ENCODE results near the gene KIF21A. TPM values are rescaled to one million over a fixed set of nuclear protein-coding genes. Genes with fewer than 3 reads are reported as not detected.
"Not testable (repeated sequence)": the region's sequence is repeated elsewhere in the genome, so short reads cannot be mapped to it uniquely, and the experiment has no call there.

KIF21A gene
- total RNA-seq, 4 donors from 2014 or later: 2.4 to 32.0 (median 17.5) TPM

GRCh38 chr12:39476121-39476520 lies 33.2 kb upstream of the KIF21A start:
- intact Hi-C loops (cut with DNase I; ENCODE audit: low total_unique reads): no loop called here
- no peaks in the 10 kb centered on the region for H3K27me3 ChIP-seq
- H3K36me3 ChIP-seq: no peaks in the 10 kb centered on the region

DNA sequence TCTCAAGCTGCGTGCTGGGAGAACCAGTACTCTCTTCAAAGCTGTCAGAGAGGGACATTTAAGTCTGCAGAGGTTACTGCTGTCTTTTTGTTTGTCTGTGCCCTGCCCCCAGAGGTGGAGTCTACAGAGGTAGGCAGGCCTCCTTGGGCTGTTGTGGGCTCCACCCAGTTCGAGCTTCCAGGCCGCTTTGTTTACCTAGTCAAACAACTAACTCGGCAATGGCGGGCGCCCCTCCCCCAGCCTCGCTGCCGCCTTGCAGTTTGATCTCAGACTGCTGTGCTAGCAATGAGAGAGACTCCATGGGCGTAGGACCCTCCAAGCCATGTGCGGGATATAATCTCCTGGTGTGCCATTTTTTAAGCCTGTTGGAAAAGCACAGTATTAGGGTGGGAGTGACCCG lies 32.2 kb upstream of the KIF21A start:
- H3K36me3 ChIP-seq; intact Hi-C loops (cut with DNase I; ENCODE audit: low total_unique reads): not testable (repeated sequence)

More at GRCh38 chr12:39476121-39476520, 33.2 kb upstream of the KIF21A start:
- Histone ChIP-seq H3K27ac (no peak overlapping the region), H3K4me3 (no peak overlapping the region), H3K4me1 (no peaks in the 10 kb centered on the region), H3K9me3 (no peaks in the 10 kb centered on the region)
- TF ChIP-seq CTCF (IDR thresholded peaks at IDR 0.05) (no peak), POLR2A (IDR thresholded peaks at IDR 0.05) (no peak)
- DNase-seq: no peak

DNA sequence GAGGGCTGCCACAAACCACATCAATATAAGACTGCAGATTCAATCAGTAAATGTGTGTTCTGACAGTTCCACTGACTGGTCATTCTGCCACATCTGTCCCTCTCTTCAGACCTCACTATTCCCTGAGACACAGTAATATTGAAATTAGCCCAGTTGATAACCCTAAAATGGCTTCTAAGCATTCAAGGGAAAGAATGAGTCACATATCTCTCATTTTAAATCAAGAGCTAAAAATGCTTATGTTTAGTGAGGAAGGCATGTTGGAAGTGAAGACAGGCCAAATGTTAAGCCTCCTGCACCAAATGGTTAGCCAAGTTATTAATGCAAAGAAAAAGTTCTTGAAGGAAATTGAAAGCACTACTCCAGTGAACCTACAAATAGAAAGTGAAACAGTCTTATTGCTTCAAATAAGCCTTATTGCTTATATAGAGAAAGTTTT lies 24.5 kb upstream of the KIF21A start:
- no peaks in the 10 kb centered on the region for H3K4me1 ChIP-seq
- no peaks in the 10 kb centered on the region for H3K27me3 ChIP-seq
- no peak for DNase-seq
- no peaks in the 10 kb centered on the region for H3K9me3 ChIP-seq
- H3K27ac ChIP-seq: no peak overlapping the region
- intact Hi-C loops (cut with DNase I; ENCODE audit: low total_unique reads): no loop called here
- H3K36me3 ChIP-seq: no peaks in the 10 kb centered on the region
- H3K4me3 ChIP-seq: no peak overlapping the region
- TF ChIP-seq POLR2A (IDR thresholded peaks at IDR 0.05): no peak
- no peak for TF ChIP-seq CTCF (IDR thresholded peaks at IDR 0.05)

More for the DNA sequence above, 32.2 kb upstream of the KIF21A start:
- not testable (repeated sequence) for DNase-seq, H3K4me3 ChIP-seq, H3K9me3 ChIP-seq, H3K27me3 ChIP-seq, H3K27ac ChIP-seq, H3K4me1 ChIP-seq

GRCh38 chr12:39464976-39465695 lies 22.2 kb upstream of the KIF21A start:
- no peaks in the 10 kb centered on the region for H3K9me3 ChIP-seq
- no peak for DNase-seq
- no peaks in the 10 kb centered on the region for H3K27me3 ChIP-seq
- no peaks in the 10 kb centered on the region for H3K36me3 ChIP-seq
- TF ChIP-seq POLR2A (IDR thresholded peaks at IDR 0.05): no peak
- TF ChIP-seq CTCF (IDR thresholded peaks at IDR 0.05): no peak
- H3K27ac ChIP-seq: no peak overlapping the region
- H3K4me1 ChIP-seq: no peaks in the 10 kb centered on the region
- H3K4me3 ChIP-seq: no peak overlapping the region
- intact Hi-C loops (cut with DNase I; ENCODE audit: low total_unique reads): no loop called here

DNA sequence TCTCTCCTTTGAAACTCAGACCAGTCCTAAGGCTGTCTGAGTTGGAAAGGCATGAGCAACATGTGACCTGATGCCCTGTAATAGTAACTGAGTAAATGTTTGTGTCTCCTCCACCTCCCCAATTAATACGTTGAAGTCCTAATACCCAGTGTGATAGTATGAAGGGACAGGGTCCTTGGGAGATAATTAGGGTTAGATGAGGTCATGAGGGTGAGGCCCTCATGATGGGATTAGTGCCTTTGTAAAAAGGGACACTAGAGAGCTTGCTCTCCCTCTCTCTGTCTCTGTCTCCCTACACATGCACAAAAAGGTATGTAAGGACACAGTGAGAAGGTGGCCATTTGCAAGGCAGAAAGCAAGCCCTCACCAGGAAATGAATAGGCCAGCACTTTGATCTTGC lies 18.1 kb upstream of the KIF21A start:
- TF ChIP-seq POLR2A (IDR thresholded peaks at IDR 0.05) (no peak), CTCF (IDR thresholded peaks at IDR 0.05) (no peak)
- no peaks in the 10 kb centered on the region for H3K36me3 ChIP-seq
- H3K27ac ChIP-seq: no peak overlapping the region
- no peak overlapping the region for H3K4me3 ChIP-seq
- DNase-seq: no peak
- intact Hi-C loops (cut with DNase I; ENCODE audit: low total_unique reads): no loop called here
- H3K4me1 ChIP-seq: no peaks in the 10 kb centered on the region
- H3K9me3 ChIP-seq: no peaks in the 10 kb centered on the region
- no peaks in the 10 kb centered on the region for H3K27me3 ChIP-seq
